Calu3 (cell line): ENCODE data around the gene PIH1D1. TPM values are rescaled to one million over a fixed set of nuclear protein-coding genes. Genes with fewer than 3 reads are reported as not detected.

Source experiments
- BruUV-seq: library from RNA; stranded (reverse); fragments of 400-500 nt; replicated peaks from 2 replicates; lab custom pipeline; 2021; lab: Mats Ljungman, UMichigan
- CTCF ChIA-PET: fragments of 300-600 bp; sonication (Branson Sonifier 250); formaldehyde crosslinking; loops from one replicate; lab custom pipeline; 2022; ENCODE audit warnings: antibody characterized with exemption; lab: Charles Lee
- DNase-seq: peaks from one replicate; pipeline ENCODE4 v3.0.0; 2022
- H3K27ac Mint-ChIP-seq: one replicate; pipeline ENCODE4 v1.8.0; 2022; ENCODE audit warnings: mixed read lengths; ENCODE audit not compliant: unreplicated experiment
- H3K27me3 Mint-ChIP-seq: one replicate; pipeline ENCODE4 v1.8.0; 2022; ENCODE audit warnings: mixed read lengths; ENCODE audit not compliant: unreplicated experiment
- H3K36me3 Mint-ChIP-seq: one replicate; pipeline ENCODE4 v1.8.0; 2022; ENCODE audit warnings: mild to moderate bottlenecking, moderate library complexity, mixed read lengths; ENCODE audit not compliant: insufficient read depth, unreplicated experiment
- H3K4me1 Mint-ChIP-seq: one replicate; pipeline ENCODE4 v1.8.0; 2022; ENCODE audit warnings: mild to moderate bottlenecking, low read depth, mixed read lengths; ENCODE audit not compliant: unreplicated experiment
- H3K4me3 Mint-ChIP-seq: one replicate; pipeline ENCODE4 v1.8.0; 2022; ENCODE audit warnings: mild to moderate bottlenecking, low read depth, moderate library complexity, mixed read lengths; ENCODE audit not compliant: unreplicated experiment
- H3K9me3 Mint-ChIP-seq: one replicate; pipeline ENCODE4 v1.8.0; 2022; ENCODE audit warnings: low read depth, mixed read lengths; ENCODE audit not compliant: unreplicated experiment
- CTCF ChIP-seq: fragments of 200-600 bp; IDR thresholded peaks from one replicate; pipeline ENCODE4 v1.8.0; 2022; ENCODE audit warnings: antibody characterized with exemption; ENCODE audit not compliant: unreplicated experiment
- intact Hi-C: fragments of 100-400 bp; cut with micrococcal nuclease; formaldehyde crosslinking; loops from one replicate; pipeline ENCODE4 v1.10.0; 2022; ENCODE audit not compliant: unreplicated experiment
- microRNA-seq: library from miRNA; unstranded; fragments of <30 nt; microRNA quantifications from one replicate; pipeline ENCODE4 v1.2.0, GENCODE V29; 2022
- total RNA-seq: library from RNA; stranded (reverse); gene quantifications from 2 replicates; pipeline ENCODE4 v1.2.3, GENCODE V29; 2022

PIH1D1 gene
- total RNA-seq, 1 experiment from 2014 or later, result 141 TPM

GRCh38 chr19:49398931-49399330 lies 52.7 kb downstream of the PIH1D1 start:
- Mint-ChIP-seq H3K27ac (no peak overlapping the region), H3K36me3 (no peaks in the 10 kb centered on the region), H3K4me1 (no peaks in the 10 kb centered on the region), H3K27me3 (peaks cover 61% of the 10 kb centered on the region), H3K4me3 (no peak overlapping the region), H3K9me3 (no peaks in the 10 kb centered on the region)
- no TSS peak for BruUV-seq
- CTCF ChIA-PET, result no interaction called here
- intact Hi-C loops, result no loop called here
- no peak for DNase-seq
- TF ChIP-seq CTCF, result no peak

DNA sequence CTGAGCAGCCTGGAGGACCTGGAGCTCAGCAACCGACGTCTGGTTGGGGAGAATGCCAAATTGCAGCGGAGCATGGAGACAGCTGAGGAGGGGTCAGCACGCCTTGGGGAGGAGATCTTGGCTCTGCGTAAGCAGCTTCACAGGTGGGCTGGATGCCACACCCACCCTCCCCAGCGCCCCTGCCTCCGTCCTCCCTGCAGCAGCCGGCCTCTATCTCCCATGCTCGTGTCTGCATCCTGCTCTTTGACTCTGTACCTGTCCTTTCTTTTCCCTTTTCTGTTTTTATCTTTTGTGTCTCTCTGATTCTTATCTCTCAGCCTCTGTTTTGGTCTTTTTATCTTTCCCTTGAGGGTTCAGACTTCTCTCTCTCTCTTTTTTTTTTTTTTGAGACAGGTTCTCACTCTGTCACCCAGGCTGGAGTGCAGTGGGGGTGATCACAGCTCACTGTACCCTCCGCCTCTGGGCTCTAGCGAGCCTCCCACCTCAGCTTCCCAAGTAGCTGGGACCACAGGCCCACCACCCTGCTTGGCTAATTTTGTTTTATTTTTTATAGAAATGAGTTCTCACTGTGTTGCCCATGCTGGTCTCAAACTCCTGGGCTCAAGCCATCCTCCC lies 53.5 kb downstream of the PIH1D1 start:
- intact Hi-C loops, result no loop called here
- H3K27me3 Mint-ChIP-seq, result peaks cover 56% of the 10 kb centered on the region
- no peak overlapping the region for H3K27ac Mint-ChIP-seq
- H3K9me3 Mint-ChIP-seq, result no peaks in the 10 kb centered on the region
- TF ChIP-seq CTCF, result no peak
- no peaks in the 10 kb centered on the region for H3K36me3 Mint-ChIP-seq
- no peak overlapping the region for H3K4me3 Mint-ChIP-seq
- DNase-seq, result no peak
- no TSS peak for BruUV-seq
- CTCF ChIA-PET, result interaction anchor here (0.7 to 1.2 kb wide), 2 partner anchors 8 to 41 kb away, joined by 3 to 12 read pairs; no protein-coding TSS in a partner anchor
- no peaks in the 10 kb centered on the region for H3K4me1 Mint-ChIP-seq

DNA sequence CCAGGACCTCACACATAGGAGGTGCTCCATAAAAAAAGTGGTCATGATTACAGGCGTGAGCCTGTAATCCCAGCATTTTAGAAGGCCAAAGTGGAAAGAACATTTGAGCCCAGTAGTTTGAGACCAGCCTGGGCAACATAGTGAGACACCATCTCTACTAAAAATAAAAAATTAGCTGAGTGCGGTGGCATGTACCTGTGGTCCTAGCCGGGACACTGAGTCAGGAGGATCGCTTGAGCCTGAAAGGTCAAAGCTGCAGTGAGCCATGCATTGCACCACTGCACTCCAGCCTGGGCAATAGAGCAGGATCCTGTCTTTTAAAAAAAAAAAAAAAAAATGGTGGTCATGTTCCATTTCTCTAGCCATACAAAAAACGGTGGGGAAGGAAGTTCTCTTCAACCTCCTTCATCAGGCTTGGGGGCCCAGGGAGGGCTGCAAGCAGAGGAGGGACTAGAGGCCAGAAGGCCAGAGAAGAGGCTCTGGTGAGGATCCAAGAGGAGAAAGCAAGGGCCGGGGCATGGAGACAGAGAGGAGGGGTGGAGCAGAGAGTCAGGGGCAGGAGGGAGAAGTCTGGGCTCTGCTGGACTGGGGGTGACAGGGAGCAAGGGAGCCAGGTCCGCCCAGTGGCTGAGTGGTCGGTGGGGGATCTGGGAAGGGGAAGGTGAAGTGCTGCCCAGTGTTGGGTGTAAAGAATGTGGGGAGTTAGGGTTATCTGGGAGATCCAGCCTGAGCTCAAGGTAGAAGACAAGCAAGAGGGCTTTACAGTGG lies 54.7 kb downstream of the PIH1D1 start:
- no peak for TF ChIP-seq CTCF
- CTCF ChIA-PET, result interaction anchor here (0.5 to 1.2 kb wide), 2 partner anchors 9 to 44 kb away, joined by 3 read pairs; no protein-coding TSS in a partner anchor
- no TSS peak for BruUV-seq
- Mint-ChIP-seq H3K36me3 (no peaks in the 10 kb centered on the region), H3K27ac (no peak overlapping the region), H3K9me3 (no peaks in the 10 kb centered on the region), H3K4me1 (peaks cover 5% of the 10 kb centered on the region), H3K4me3 (no peak overlapping the region), H3K27me3 (peaks cover 66% of the 10 kb centered on the region)
- DNase-seq, result no peak
- intact Hi-C loops, result no loop called here

Small RNA genes lying within 50 kb of the gene (microRNA-seq; reads per million reads assigned to microRNA genes)
- gene MIR150, result 2.8 reads per million

Other genes with a start within 250 kb of the PIH1D1 start
- not detected in 2 replicates for gene SLC6A16, start 126.6 kb downstream of the PIH1D1 start, total RNA-seq
- not detected in 2 replicates for gene CD37, start 116.4 kb downstream of the PIH1D1 start, total RNA-seq
- 2.4 TPM in 2 replicates for gene TEAD2, start 89.4 kb downstream of the PIH1D1 start, total RNA-seq
- not detected in 2 replicates for gene DKKL1, start 87.9 kb downstream of the PIH1D1 start, total RNA-seq
- not detected in 2 replicates for gene KASH5, start 63.6 kb downstream of the PIH1D1 start, total RNA-seq
- not detected in 2 replicates for gene PTH2, start 28.4 kb downstream of the PIH1D1 start, total RNA-seq
- gene GFY, start 26.4 kb downstream of the PIH1D1 start, total RNA-seq, result not detected in 2 replicates
- not detected in 2 replicates for gene SLC17A7, start 10.3 kb downstream of the PIH1D1 start, total RNA-seq
- gene ALDH16A1, start 1.4 kb upstream of the PIH1D1 start, total RNA-seq, result 34.4 and 36.1 TPM in 2 replicates
- gene FLT3LG, start 22.4 kb upstream of the PIH1D1 start, total RNA-seq, result 4.8 and 7.1 TPM in 2 replicates
- 1,844 and 1,993 TPM in 2 replicates for gene RPL13A, start 35.8 kb upstream of the PIH1D1 start, total RNA-seq
- 1,643 and 1,795 TPM in 2 replicates for gene RPS11, start 44.6 kb upstream of the PIH1D1 start, total RNA-seq
- 80.8 and 95.4 TPM in 2 replicates for gene FCGRT, start 60.8 kb upstream of the PIH1D1 start, total RNA-seq
- gene RCN3, start 76.2 kb upstream of the PIH1D1 start, total RNA-seq, result 5.0 and 7.6 TPM in 2 replicates
- 76.9 and 81.2 TPM in 2 replicates for gene NOSIP, start 128.7 kb upstream of the PIH1D1 start, total RNA-seq
- 19.0 and 22.1 TPM in 2 replicates for gene PRRG2, start 129.5 kb upstream of the PIH1D1 start, total RNA-seq
- gene PRR12, start 139.4 kb upstream of the PIH1D1 start, total RNA-seq, result 51.4 and 53.0 TPM in 2 replicates
- 70.4 and 82.2 TPM in 2 replicates for gene RRAS, start 188.3 kb upstream of the PIH1D1 start, total RNA-seq
- 129 and 137 TPM in 2 replicates for gene SCAF1, start 190.4 kb upstream of the PIH1D1 start, total RNA-seq
- 189 and 191 TPM in 2 replicates for gene IRF3, start 214.0 kb upstream of the PIH1D1 start, total RNA-seq
- 66.5 and 70.8 TPM in 2 replicates for gene BCL2L12, start 214.1 kb upstream of the PIH1D1 start, total RNA-seq
- 350 and 369 TPM in 2 replicates for gene PRMT1, start 225.5 kb upstream of the PIH1D1 start, total RNA-seq
- 17.0 and 18.5 TPM in 2 replicates for gene ADM5, start 237.8 kb upstream of the PIH1D1 start, total RNA-seq
- gene CPT1C, start 239.3 kb upstream of the PIH1D1 start, total RNA-seq, result 0.57 and 1.4 TPM in 2 replicates